K562 (cell line): ENCODE results near the gene STON2. TPM values are rescaled to one million over a fixed set of nuclear protein-coding genes. Genes with fewer than 3 reads are reported as not detected.

ENCODE experiments used
- ATAC-seq: fragments of 200-7000 bp; cut with Tn5 transposase; 3 replicates; pipeline ENCODE4 v1.9.1; 2020; ENCODE audit warnings: moderate library complexity
- BruUV-seq: library from RNA; stranded (reverse); fragments of 400-500 nt; replicated peaks from 2 replicates; lab custom pipeline; 2021; lab: Mats Ljungman, UMichigan
- CTCF ChIA-PET: fragments of 300-600 bp; formaldehyde crosslinking; extraction: SDS; loops from one replicate; lab custom pipeline; 2021; ENCODE audit warnings: low intra/inter-chr PET ratio; lab: Yijun Ruan, JAX
- POLR2A ChIA-PET: fragments of 300-600, 350-650 bp; sonication (Branson Sonifier 250); formaldehyde crosslinking; extraction: SDS; loops from one replicate; lab custom pipeline; 2021; ENCODE audit warnings: antibody characterized with exemption, inconsistent platforms; lab: Yijun Ruan, JAX
- DNase-seq, 4 experiments: peaks; one replicate each; pipeline versions ENCODE4 v3.0.0 to v3.0.0-alpha.2; 2011 to 2018; ENCODE audit warnings: low spot score in 3 of 4, mixed read lengths in 3 of 4; ENCODE audit errors: extremely low read depth in 1 of 4
- FAIRE-seq: peaks from 2 replicates; lab custom pipeline; 2011; peaks lifted over from hg19 to GRCh38; lab: Jason Lieb, UNC
- H2AFZ ChIP-seq: 2 replicates; pipeline ENCODE4 v1.6.0; 2011; ENCODE audit warnings: low read depth, low read length, control low read depth, inconsistent platforms
- H3K27ac ChIP-seq: fragments of 200-600 bp; 3 replicates; pipeline ENCODE4 v1.8.0; 2011; ENCODE audit warnings: low read depth, mild to moderate bottlenecking, control low read depth, inconsistent platforms, low read length, moderate library complexity, mixed read lengths; ENCODE audit errors: extremely low read depth
- H3K27me3 ChIP-seq, 2 experiments: fragments of 300-600 bp in 1 of 2; 2 replicates in 1 of 2; 3 replicates in 1 of 2; pipeline versions ENCODE4 v1.6.0 to v1.8.0; 2011; ENCODE audit warnings: inconsistent platforms in 2 of 2, low read length in 2 of 2, mild to moderate bottlenecking in 1 of 2, mixed read lengths in 1 of 2, moderate library complexity in 1 of 2; ENCODE audit not compliant: control insufficient read depth in 2 of 2, insufficient read depth in 2 of 2
- H3K36me3 ChIP-seq: fragments of 300-600 bp; 3 replicates; pipeline ENCODE4 v1.8.0; 2011; ENCODE audit warnings: mild to moderate bottlenecking, low read length, inconsistent platforms; ENCODE audit not compliant: control insufficient read depth, insufficient read depth
- H3K4me1 ChIP-seq, 2 experiments: fragments of 200-600 bp in 1 of 2; replicated peaks in 1 of 2; 2 replicates in 1 of 2; 3 replicates in 1 of 2; pipeline versions ENCODE4 v1.5.1 to v1.8.0; 2011; ENCODE audit warnings: inconsistent platforms in 2 of 2, low read length in 2 of 2, mild to moderate bottlenecking in 1 of 2, mixed read lengths in 1 of 2, moderate library complexity in 1 of 2; ENCODE audit not compliant: control insufficient read depth in 2 of 2, insufficient read depth in 2 of 2
- H3K4me2 ChIP-seq: 2 replicates; pipeline ENCODE4 v1.6.1; 2011; ENCODE audit warnings: low read length, control low read depth, inconsistent platforms, mixed read lengths; ENCODE audit not compliant: insufficient read depth
- H3K4me3 ChIP-seq: fragments of 200-600 bp; sonication (generic), shearing (Covaris generic); 2 replicates; pipeline ENCODE4 v1.5.1; 2016; ENCODE audit warnings: control low read depth, inconsistent platforms
- H3K79me2 ChIP-seq: fragments of 200-600 bp; 3 replicates; pipeline ENCODE4 v1.8.0; 2011; ENCODE audit warnings: low read length, inconsistent platforms; ENCODE audit not compliant: control insufficient read depth, insufficient read depth
- H3K9ac ChIP-seq, 2 experiments: 2 replicates each; pipeline versions ENCODE4 v1.6.0 to v1.6.1; 2011; ENCODE audit warnings: low read depth in 2 of 2, low read length in 2 of 2, control low read depth in 1 of 2, inconsistent platforms in 1 of 2, mild to moderate bottlenecking in 1 of 2, mixed read lengths in 1 of 2; ENCODE audit not compliant: insufficient read depth in 1 of 2
- H3K9me1 ChIP-seq: one replicate; pipeline ENCODE4 v1.6.0; 2011; ENCODE audit warnings: inconsistent platforms, mild to moderate bottlenecking, low read length, moderate library complexity; ENCODE audit not compliant: control insufficient read depth, insufficient read depth
- H3K9me3 ChIP-seq: replicated peaks from 2 replicates; pipeline ENCODE4 v1.5.1; 2011; ENCODE audit warnings: low read depth, low read length, inconsistent platforms; ENCODE audit not compliant: control insufficient read depth, insufficient read depth
- H4K20me1 ChIP-seq: replicated peaks from 2 replicates; pipeline ENCODE4 v1.6.1; 2011; ENCODE audit warnings: low read length, inconsistent platforms, mixed read lengths; ENCODE audit not compliant: control insufficient read depth, insufficient read depth
- CC2D1A ChIP-seq: fragments of 450-650 bp; IDR thresholded peaks from 2 replicates; pipeline ENCODE4 v1.6.1; 2017; ENCODE audit warnings: mild to moderate bottlenecking
- CREB1 ChIP-seq, 2 experiments: sonication (generic) in 1 of 2; formaldehyde crosslinking in 1 of 2; IDR thresholded peaks; 2 replicates each; pipeline versions ENCODE4 v1.6.1 to v1.8.0; 2012 to 2022; ENCODE audit warnings: inconsistent platforms in 1 of 2, mild to moderate bottlenecking in 1 of 2, missing genetic modification reagents in 1 of 2, moderate library complexity in 1 of 2
- KAT7 ChIP-seq: sonication (generic); formaldehyde crosslinking; IDR thresholded peaks from 2 replicates; pipeline ENCODE4 v1.8.0; 2022; ENCODE audit warnings: missing genetic modification reagents, mild to moderate bottlenecking, borderline replicate concordance
- NFYB ChIP-seq: IDR thresholded peaks from 2 replicates; pipeline ENCODE4 v1.6.1; 2011; ENCODE audit warnings: mild to moderate bottlenecking, moderate library complexity; ENCODE audit not compliant: insufficient read length; ENCODE audit errors: extremely low read depth
- PHF8 ChIP-seq: fragments of 200-600 bp; sonication (generic); IDR thresholded peaks from 2 replicates; pipeline ENCODE4 v1.6.1; 2012; ENCODE audit warnings: mixed run types, mild to moderate bottlenecking, inconsistent platforms, low read length, moderate library complexity, borderline replicate concordance
- POLR2A ChIP-seq: fragments of 450-650 bp; conservative IDR thresholded peaks from 2 replicates; pipeline ENCODE4 v1.6.1; 2016
- RB1 ChIP-seq: fragments of 450-650 bp; IDR thresholded peaks from 2 replicates; pipeline ENCODE4 v1.6.1; 2017; ENCODE audit warnings: low read depth, mild to moderate bottlenecking
- SIX5 ChIP-seq, 2 experiments: IDR thresholded peaks; 2 replicates each; pipeline ENCODE4 v1.6.1; 2011; ENCODE audit warnings: low read length in 2 of 2, borderline replicate concordance in 1 of 2, low read depth in 1 of 2, mild to moderate bottlenecking in 1 of 2, moderate library complexity in 1 of 2; ENCODE audit not compliant: insufficient read depth in 1 of 2
- SUPT5H ChIP-seq: fragments of 450-650 bp; IDR thresholded peaks from 2 replicates; pipeline ENCODE4 v1.6.1; 2016
- TEAD1 ChIP-seq, 2 experiments: fragments of 450-650 bp in 1 of 2; sonication (generic) in 1 of 2; formaldehyde crosslinking; IDR thresholded peaks; 2 replicates each; pipeline versions ENCODE4 v1.4.0 to v1.8.0; 2020 to 2022; ENCODE audit warnings: mild to moderate bottlenecking in 2 of 2, missing genetic modification reagents in 1 of 2
- XRCC3 ChIP-seq: fragments of 450-650 bp; IDR thresholded peaks from 2 replicates; pipeline ENCODE4 v1.6.1; 2017; ENCODE audit warnings: mild to moderate bottlenecking, moderate library complexity
- ZBTB1 ChIP-seq: sonication (generic); formaldehyde crosslinking; IDR thresholded peaks from 2 replicates; pipeline ENCODE4 v1.8.1; 2023; ENCODE audit warnings: missing genetic modification reagents, low read depth, mild to moderate bottlenecking, borderline replicate concordance
- ZFP30 ChIP-seq: fragments of 250-450 bp; sonication (Bioruptor Pico); IDR thresholded peaks from 2 replicates; pipeline ENCODE4 v1.8.0; 2022; ENCODE audit warnings: moderate library complexity, mild to moderate bottlenecking, inconsistent platforms, borderline replicate concordance
- ZKSCAN8 ChIP-seq: fragments of 200-800 bp; sonication (Bioruptor generic); IDR thresholded peaks from 2 replicates; pipeline ENCODE4 v1.6.1; 2016; ENCODE audit warnings: missing genetic modification characterization, missing compliant biosample characterization
- ZNF24 ChIP-seq: fragments of 450-650 bp; IDR thresholded peaks from 2 replicates; pipeline ENCODE4 v1.6.1; 2016
- ZNF668 ChIP-seq: fragments of 250-450 bp; sonication (Bioruptor Pico); IDR thresholded peaks from 2 replicates; pipeline ENCODE4 v1.8.0; 2022; ENCODE audit warnings: mild to moderate bottlenecking, inconsistent platforms
- WGBS: fragments of 100-300 bp; shearing (Covaris generic); methylation state at CpG from one replicate; pipeline ENCODE4 v1.1.6; 2016; ENCODE audit warnings: low coverage, mixed read lengths; ENCODE audit not compliant: insufficient coverage; ENCODE audit errors: missing lambda C conversion rate; 5-methylcytosine and 5-hydroxymethylcytosine counted together
- in situ Hi-C: fragments of 300-500 bp; cut with MboI; formaldehyde crosslinking; loops from 4 replicates; pipeline ENCODE4 v1.15.0; 2018; ENCODE audit warnings: inconsistent platforms, mixed read lengths
- intact Hi-C: fragments of 100-400 bp; cut with micrococcal nuclease; formaldehyde crosslinking; loops from 2 replicates; pipeline ENCODE4 v1.14.2; 2022
- polyA plus RNA-seq, 8 experiments: library from polyadenylated mRNA; depleted of rRNA in 4 of 8; stranded (reverse) in 5 of 8; unstranded in 3 of 8; fragments of >200 nt; fragmentation: Nextera tagmentation in 2 of 8; fragmentation: Illumina TruSeq in 1 of 8; extraction: Ambion mirVana in 2 of 8; extraction: Trizol in 1 of 8; gene quantifications; 2 replicates each; pipeline versions ENCODE4 v1.2.1 to v1.2.3, GENCODE V29; 2011 to 2014; ENCODE audit warnings: inconsistent platforms in 1 of 8, missing spikeins in 1 of 8
- total RNA-seq, 7 experiments: library from RNA; depleted of rRNA in 6 of 7; stranded (reverse); fragments of >200 nt in 6 of 7; fragmentation: Illumina TruSeq in 2 of 7; extraction: Trizol in 2 of 7; gene quantifications; 2 replicates each; pipeline versions ENCODE4 v1.2.1 to v1.2.3, GENCODE V29; 2011 to 2021; ENCODE audit warnings: low replicate concordance in 1 of 7
- TF ChIP-seq, protein P1 (sequence below), 3 experiments: fragments of 200-800 bp in 1 of 3; fragments of 250-450 bp in 1 of 3; fragments of 450-650 bp in 1 of 3; sonication (Bioruptor Pico) in 1 of 3; sonication (Bioruptor generic) in 1 of 3; formaldehyde crosslinking in 1 of 3; IDR thresholded peaks; 2 replicates each; pipeline versions ENCODE4 v1.6.1 to v1.8.0; 2016 to 2022; ENCODE audit warnings: mild to moderate bottlenecking in 2 of 3, missing genetic modification characterization in 2 of 3, missing compliant biosample characterization in 1 of 3, moderate library complexity in 1 of 3

Gene STON2
- total and polyA plus RNA-seq, 9 of the 15 experiments (the other 6 are each of a cell fraction or from before 2014, with no cell fraction given): 7.8 to 99.3 (median 53.5) TPM

DNA sequence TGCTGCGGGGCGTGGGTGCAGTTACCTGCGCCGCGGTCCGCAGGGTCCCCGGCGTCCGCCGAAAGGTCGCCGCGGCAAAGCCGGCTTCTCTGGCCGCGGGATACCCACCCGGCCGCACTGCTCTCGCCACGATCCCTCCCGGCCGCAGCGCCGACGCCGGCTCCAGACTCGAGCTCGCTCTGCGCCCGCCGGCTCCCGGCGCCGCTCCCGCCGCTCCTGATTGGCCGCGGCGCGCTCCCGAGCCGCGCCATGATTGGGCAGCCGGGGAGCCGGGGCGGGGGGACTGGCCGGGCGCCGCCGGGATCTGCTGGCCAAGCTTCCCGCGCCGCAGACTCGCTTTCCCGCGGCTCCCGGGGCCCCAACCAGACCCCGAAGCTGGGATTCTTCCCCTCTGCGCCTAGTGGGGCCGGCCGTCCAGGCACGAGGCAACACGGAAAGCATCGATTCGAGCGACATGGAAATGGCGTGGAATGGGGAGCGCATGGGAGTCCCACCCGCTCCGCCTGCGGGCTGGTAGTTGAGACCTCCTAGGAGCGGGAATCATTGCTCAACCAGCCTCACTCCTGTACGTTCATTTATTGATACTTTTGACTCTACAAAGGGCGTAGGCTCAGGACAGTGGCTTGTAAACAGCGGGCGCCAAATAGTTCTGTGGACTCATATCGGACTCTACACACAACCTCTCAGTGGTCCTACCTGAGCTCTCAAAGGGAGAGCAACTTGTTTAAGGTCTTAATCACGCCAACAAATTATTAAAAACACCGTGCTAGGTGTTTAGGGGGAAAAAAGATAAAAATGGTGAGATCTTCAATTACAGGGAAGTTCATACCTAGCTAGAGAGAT is 36.4 kb upstream of the STON2 start:
- FAIRE-seq (no peak), ATAC-seq (peak; percentile 92), DNase-seq (peak; percentile 86 to 94 (median 92))
- peaks cover 15% of the 10 kb centered on the region for H3K36me3 ChIP-seq
- WGBS: under 1% methylated on average over 23 of the region's 79 CpGs
- peak overlapping the region; percentile 82 for H3K27ac ChIP-seq
- peaks cover 53% of the 10 kb centered on the region for H3K79me2 ChIP-seq
- peaks cover 20 to 33% of the 10 kb centered on the region in 2 experiments for H3K4me1 ChIP-seq
- intact Hi-C loops: no loop called here
- no peaks in the 10 kb centered on the region for H3K27me3 ChIP-seq
- ChIA-PET CTCF (no interaction called here), POLR2A (interaction anchor here (0.6 to 2.0 kb wide), 4 partner anchors 11 to 215 kb away, joined by 3 to 6 read pairs (median 4); partner anchors contain the start of gene GTF2A1)
- peak overlapping the region; percentile 88 for H3K4me2 ChIP-seq
- in situ Hi-C loops: no loop called here
- H2AFZ ChIP-seq: peak overlapping the region; percentile 93
- H3K9me3 ChIP-seq: no peaks in the 10 kb centered on the region
- peak overlapping the region; percentile 59 for H3K4me3 ChIP-seq
- H4K20me1 ChIP-seq: no peaks in the 10 kb centered on the region
- H3K9me1 ChIP-seq: no peaks in the 10 kb centered on the region
- peak overlapping the region; percentile 82 to 93 for H3K9ac ChIP-seq
- BruUV-seq: TSS peak; percentile 84
- TF ChIP-seq ZNF668 (no peak), ZNF24 (no peak), CREB1 (IDR thresholded peaks at IDR 0.05) (no peak), CREB1 (CRISPR knock-in tag; IDR thresholded peaks at IDR 0.05) (no peak), KAT7 (0 out of 2 replicates have a peak, but pooled peaks have one; percentile 47), XRCC3 (no peak), SUPT5H (peak; percentile 57), ZFP30 (no peak), ZKSCAN8 (peak; percentile 96), SIX5 (IDR thresholded peaks at IDR 0.05; ENCODE audit: borderline replicate concordance in 1 of 2, insufficient read depth in 1 of 2, low read depth in 1 of 2, low read length in 2 of 2) (no peak), POLR2A (peak; percentile 68), TEAD1 (CRISPR knock-in tag; IDR thresholded peaks at IDR 0.05) (0 out of 4 replicates have a peak, but pooled peaks of 1 of the 2 experiments have one; percentile 9), ZBTB1 (0 out of 2 replicates have a peak, but pooled peaks have one; percentile 16), CC2D1A (peak; percentile 46; the same call in 1 of the 2 replicates), PHF8 (peak; percentile 56; the same call in 1 of the 2 replicates), NFYB (peak; percentile 77), RB1 (peak; percentile 65; the same call in 1 of the 2 replicates)
- TF ChIP-seq, protein P1, sequence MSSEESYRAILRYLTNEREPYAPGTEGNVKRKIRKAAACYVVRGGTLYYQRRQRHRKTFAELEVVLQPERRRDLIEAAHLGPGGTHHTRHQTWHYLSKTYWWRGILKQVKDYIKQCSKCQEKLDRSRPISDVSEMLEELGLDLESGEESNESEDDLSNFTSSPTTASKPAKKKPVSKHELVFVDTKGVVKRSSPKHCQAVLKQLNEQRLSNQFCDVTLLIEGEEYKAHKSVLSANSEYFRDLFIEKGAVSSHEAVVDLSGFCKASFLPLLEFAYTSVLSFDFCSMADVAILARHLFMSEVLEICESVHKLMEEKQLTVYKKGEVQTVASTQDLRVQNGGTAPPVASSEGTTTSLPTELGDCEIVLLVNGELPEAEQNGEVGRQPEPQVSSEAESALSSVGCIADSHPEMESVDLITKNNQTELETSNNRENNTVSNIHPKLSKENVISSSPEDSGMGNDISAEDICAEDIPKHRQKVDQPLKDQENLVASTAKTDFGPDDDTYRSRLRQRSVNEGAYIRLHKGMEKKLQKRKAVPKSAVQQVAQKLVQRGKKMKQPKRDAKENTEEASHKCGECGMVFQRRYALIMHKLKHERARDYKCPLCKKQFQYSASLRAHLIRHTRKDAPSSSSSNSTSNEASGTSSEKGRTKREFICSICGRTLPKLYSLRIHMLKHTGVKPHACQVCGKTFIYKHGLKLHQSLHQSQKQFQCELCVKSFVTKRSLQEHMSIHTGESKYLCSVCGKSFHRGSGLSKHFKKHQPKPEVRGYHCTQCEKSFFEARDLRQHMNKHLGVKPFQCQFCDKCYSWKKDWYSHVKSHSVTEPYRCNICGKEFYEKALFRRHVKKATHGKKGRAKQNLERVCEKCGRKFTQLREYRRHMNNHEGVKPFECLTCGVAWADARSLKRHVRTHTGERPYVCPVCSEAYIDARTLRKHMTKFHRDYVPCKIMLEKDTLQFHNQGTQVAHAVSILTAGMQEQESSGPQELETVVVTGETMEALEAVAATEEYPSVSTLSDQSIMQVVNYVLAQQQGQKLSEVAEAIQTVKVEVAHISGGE (CRISPR knock-in tag; IDR thresholded peaks at IDR 0.05): peak in 1 of 3 experiments; percentile 36; a peak in 1 of 6 replicates
